GM11168 (cell line): ENCODE measurements around the gene PFN4.
"Not testable (repeated sequence)": the region's sequence is repeated elsewhere in the genome, so short reads cannot be mapped to it uniquely, and the experiment has no call there.

Experiments used
- in situ Hi-C: fragments of 300-500 bp; cut with MboI; formaldehyde crosslinking; loops from one replicate; pipeline ENCODE4 v1.12.0; 2022; ENCODE audit warnings: low sequenced_read_pairs; ENCODE audit not compliant: unreplicated experiment

The PFN4 gene

GRCh38 chr2:24123195-24123921, at the start of gene PFN4, which contains the start of gene FAM228B:
PFN4 (minus strand) TSS chr2:24123334; CDS start chr2:24122535, 799 bp downstream.
FAM228B (plus strand) TSS chr2:24123469; CDS start chr2:24124362, 893 bp downstream.
- in situ Hi-C loops = no loop called here

- in situ Hi-C loops = no loop called here
These were observed 45.9 kb upstream of the PFN4 start for GRCh38 chr2:24169023-24169422.

- in situ Hi-C loops = no loop called here
These were observed 41.4 kb upstream of the PFN4 start for GRCh38 chr2:24164416-24164973.

GRCh38 chr2:24163601-24164000, 40.5 kb upstream of the PFN4 start:
- in situ Hi-C loops = no loop called here

- in situ Hi-C loops = no loop called here
These were observed 40.1 kb upstream of the PFN4 start for GRCh38 chr2:24163186-24163585.

GRCh38 chr2:24162494-24162893, 39.4 kb upstream of the PFN4 start:
- in situ Hi-C loops = no loop called here

- in situ Hi-C loops = no loop called here
These were observed 37.6 kb upstream of the PFN4 start for GRCh38 chr2:24160761-24161160.

- in situ Hi-C loops = no loop called here
These were observed 36.6 kb upstream of the PFN4 start for GRCh38 chr2:24159708-24160107.

- in situ Hi-C loops = no loop called here
These were observed 35.0 kb upstream of the PFN4 start for GRCh38 chr2:24158131-24158530.

- in situ Hi-C loops = no loop called here
These were observed 30.3 kb upstream of the PFN4 start for GRCh38 chr2:24153478-24153877.

- in situ Hi-C loops = no loop called here
These were observed 29.5 kb upstream of the PFN4 start for GRCh38 chr2:24152413-24153197.

- in situ Hi-C loops = no loop called here
These were observed 24.2 kb upstream of the PFN4 start for GRCh38 chr2:24147364-24147763.

- in situ Hi-C loops = not testable (repeated sequence)
These were observed 17.2 kb upstream of the PFN4 start for GRCh38 chr2:24140305-24140704.

- in situ Hi-C loops = no loop called here
These were observed 9.4 kb upstream of the PFN4 start for GRCh38 chr2:24132543-24132942.

- in situ Hi-C loops = no loop called here
These were observed 2.8 kb upstream of the PFN4 start for GRCh38 chr2:24125956-24126355.

- in situ Hi-C loops = no loop called here
These were observed 917 bp upstream of the PFN4 start for GRCh38 chr2:24123922-24124580.

- in situ Hi-C loops = no loop called here
These were observed 554 bp downstream of the PFN4 start for GRCh38 chr2:24122366-24123194.

GRCh38 chr2:24121469-24121868, 1.7 kb downstream of the PFN4 start:
- in situ Hi-C loops = no loop called here

- in situ Hi-C loops = no loop called here
These were observed 2.1 kb downstream of the PFN4 start for GRCh38 chr2:24121066-24121465.

GRCh38 chr2:24117902-24118301, 5.2 kb downstream of the PFN4 start:
- in situ Hi-C loops = no loop called here
